Gastroesophageal sphincter (tissue), 4 donors: ENCODE measurements around the gene IL27RA. TPM values are rescaled to one million over a fixed set of nuclear protein-coding genes. Genes with fewer than 3 reads are reported as not detected.
"Not testable (repeated sequence)": the region's sequence is repeated elsewhere in the genome, so short reads cannot be mapped to it uniquely, and the experiment has no call there.

Experiments
- ATAC-seq: fragments of 150-250 bp; one replicate; pipeline ENCODE4 v1.9.1; 2016; ENCODE audit warnings: mild to moderate bottlenecking, moderate library complexity
- H3K27ac ChIP-seq, 4 donors: fragments of 200-600 bp; sonication (generic) in 3 of 4; 1 replicate in 3 of 4; 2 replicates in 1 of 4; pipeline ENCODE4 v1.5.1; 2016 to 2019
- H3K27me3 ChIP-seq: fragments of 200-600 bp; sonication (generic); one replicate; pipeline ENCODE4 v1.5.1; 2019
- H3K36me3 ChIP-seq, 2 donors: fragments of 200-600 bp; sonication (generic); one replicate each; pipeline ENCODE4 v1.5.1; 2019; ENCODE audit warnings: control low read depth in 1 of 2
- H3K4me1 ChIP-seq, 3 donors: fragments of 200-600 bp; sonication (generic); 1 replicate in 2 of 3; 2 replicates in 1 of 3; pipeline ENCODE4 v1.5.1; 2016 to 2019; ENCODE audit warnings: control low read depth in 2 of 3
- H3K4me3 ChIP-seq, 2 donors: fragments of 200-600 bp; sonication (generic); one replicate each; pipeline ENCODE4 v1.5.1; 2019; ENCODE audit warnings: mild to moderate bottlenecking in 1 of 2, moderate library complexity in 1 of 2
- H3K9me3 ChIP-seq, 3 donors: fragments of 200-600 bp; sonication (generic); one replicate each; pipeline ENCODE4 v1.5.1; 2017 to 2019; ENCODE audit warnings: control low read depth in 2 of 3
- CTCF ChIP-seq, 4 experiments: fragments of 200-600 bp in 2 of 4; fragments of 450-650 bp in 2 of 4; sonication (generic) in 1 of 4; IDR thresholded peaks; one replicate each; pipeline ENCODE4 v1.5.1; 2017 to 2019; ENCODE audit warnings: antibody characterized with exemption in 4 of 4, mild to moderate bottlenecking in 2 of 4, moderate library complexity in 2 of 4
- EP300 ChIP-seq: sonication (generic); formaldehyde crosslinking; IDR thresholded peaks from one replicate; pipeline ENCODE4 v1.6.1; 2017; ENCODE audit warnings: antibody characterized with exemption, mild to moderate bottlenecking
- POLR2A ChIP-seq, 2 donors: fragments of 450-650 bp; IDR thresholded peaks; one replicate each; pipeline ENCODE4 v1.6.1; 2017; ENCODE audit warnings: antibody characterized with exemption in 2 of 2, mild to moderate bottlenecking in 2 of 2, moderate library complexity in 1 of 2
- POLR2AphosphoS5 ChIP-seq: sonication (generic); formaldehyde crosslinking; IDR thresholded peaks from one replicate; pipeline ENCODE4 v1.6.1; 2017; ENCODE audit warnings: antibody characterized with exemption
- WGBS, 2 donors: methylation state at CpG; one replicate each; pipeline ENCODE4 v1.1.5; 2018; ENCODE audit warnings: low coverage in 1 of 2; 5-methylcytosine and 5-hydroxymethylcytosine counted together
- total RNA-seq, 4 donors: library from RNA; depleted of rRNA; stranded (reverse); fragments of >200 nt; gene quantifications; one replicate each; pipeline ENCODE4 v1.1.0, GENCODE V29; 2016

The IL27RA gene
- total RNA-seq, 4 donors from 2014 or later = 1.1 to 5.4 (median 3.1) TPM

GRCh38 chr19:14028901-14029300, 2.7 kb upstream of the IL27RA start:
- Histone ChIP-seq H3K36me3 (no peaks in the 10 kb centered on the region), H3K4me1 (peaks cover 0 to 15% (median 8%) of the 10 kb centered on the region in 3 donors), H3K27me3 (peaks cover 41% of the 10 kb centered on the region), H3K9me3 (no peaks in the 10 kb centered on the region), H3K4me3 (no peak overlapping the region), H3K27ac (no peak overlapping the region)
- 63 to 67% methylated on average over 1 to 2 of the region's 4 CpGs for WGBS, 2 donors
- ATAC-seq = no peak
- TF ChIP-seq POLR2AphosphoS5 = no peak

- no peak for TF ChIP-seq POLR2A (IDR thresholded peaks at IDR 0.05)
- TF ChIP-seq POLR2AphosphoS5 = no peak
- no peak for TF ChIP-seq EP300
- no peak for TF ChIP-seq CTCF (IDR thresholded peaks at IDR 0.05)
- peak overlapping the region; percentile 36 to 64 for H3K4me3 ChIP-seq
- no peaks in the 10 kb centered on the region for H3K36me3 ChIP-seq
- 36 to 37% methylated on average over 3 to 8 of the region's 20 CpGs for WGBS, 2 donors
- H3K27me3 ChIP-seq = peaks cover 41% of the 10 kb centered on the region
- H3K27ac ChIP-seq = peak overlapping the region in 3 of 4 donors; percentile 62 to 73 (median 72)
- no peaks in the 10 kb centered on the region for H3K9me3 ChIP-seq
- peaks cover 0 to 15% (median 8%) of the 10 kb centered on the region in 3 donors for H3K4me1 ChIP-seq
- ATAC-seq = peak; percentile 17
Measured at GRCh38 chr19:14030997-14031718, 404 bp upstream of the IL27RA start.

GRCh38 chr19:14033946-14034345, 2.4 kb downstream of the IL27RA start:
- WGBS, 2 donors = 100% methylated on average over 2 of the region's 2 CpGs; no CpG with 5 or more reads in 1 of the 2 donors
- H3K36me3 ChIP-seq = no peaks in the 10 kb centered on the region
- ATAC-seq = no peak
- no peak overlapping the region for H3K27ac ChIP-seq
- H3K27me3 ChIP-seq = peaks cover 35% of the 10 kb centered on the region
- peaks cover 0 to 15% (median 8%) of the 10 kb centered on the region in 3 donors for H3K4me1 ChIP-seq
- TF ChIP-seq EP300 = no peak
- no peak for TF ChIP-seq CTCF (IDR thresholded peaks at IDR 0.05)
- no peak for TF ChIP-seq POLR2AphosphoS5
- no peak for TF ChIP-seq POLR2A (IDR thresholded peaks at IDR 0.05)
- H3K4me3 ChIP-seq = no peak overlapping the region
- no peaks in the 10 kb centered on the region for H3K9me3 ChIP-seq

- 78 to 90% methylated on average over 3 to 11 of the region's 12 CpGs for WGBS, 2 donors
- H3K36me3 ChIP-seq, H3K4me3 ChIP-seq, ATAC-seq, H3K27ac ChIP-seq, H3K9me3 ChIP-seq: not testable (repeated sequence)
- Histone ChIP-seq H3K27me3 (peaks cover 34% of the 10 kb centered on the region), H3K4me1 (peaks cover 0 to 15% (median 8%) of the 10 kb centered on the region in 3 donors)
Measured at GRCh38 chr19:14035159-14035558, 3.6 kb downstream of the IL27RA start.

GRCh38 chr19:14035706-14036105, 4.1 kb downstream of the IL27RA start:
- WGBS, 2 donors = 81% methylated on average over 4 of the region's 7 CpGs; no CpG with 5 or more reads in 1 of the 2 donors
- ATAC-seq = no peak
- Histone ChIP-seq H3K4me3 (no peak overlapping the region), H3K4me1 (peaks cover 0 to 15% (median 8%) of the 10 kb centered on the region in 3 donors), H3K36me3 (no peaks in the 10 kb centered on the region), H3K9me3 (no peaks in the 10 kb centered on the region), H3K27ac (no peak overlapping the region), H3K27me3 (peaks cover 29% of the 10 kb centered on the region)
- TF ChIP-seq POLR2AphosphoS5 (no peak), EP300 (no peak), POLR2A (IDR thresholded peaks at IDR 0.05) (no peak), CTCF (IDR thresholded peaks at IDR 0.05) (no peak)

GRCh38 chr19:14039181-14039580, 7.6 kb downstream of the IL27RA start:
- TF ChIP-seq CTCF (IDR thresholded peaks at IDR 0.05) (no peak), POLR2A (IDR thresholded peaks at IDR 0.05) (no peak), EP300 (no peak), POLR2AphosphoS5 (no peak)
- Histone ChIP-seq H3K27ac (no peak overlapping the region), H3K36me3 (no peaks in the 10 kb centered on the region), H3K9me3 (no peaks in the 10 kb centered on the region), H3K27me3 (peaks cover 5% of the 10 kb centered on the region), H3K4me1 (peaks cover 0 to 6% (median 0%) of the 10 kb centered on the region in 3 donors), H3K4me3 (no peak overlapping the region)
- WGBS, 2 donors = 92 to 100% methylated on average over 1 to 6 of the region's 7 CpGs
- no peak for ATAC-seq
